ENCODE results near the gene CAPN13. TPM values are rescaled to one million over a fixed set of nuclear protein-coding genes. Genes with fewer than 3 reads are reported as not detected.

Gene CAPN13
- total RNA-seq, 1 experiment from 2014 or later = not detected

- no peak overlapping the region for H3K27ac Mint-ChIP-seq (ENCODE audit: low read depth, unreplicated experiment)
- BruUV-seq (replicated peaks) = no TSS peak
- peaks cover 25% of the 10 kb centered on the region for H3K27me3 Mint-ChIP-seq (ENCODE audit: insufficient read depth, unreplicated experiment)
- TF ChIP-seq CTCF (IDR thresholded peaks at IDR 0.05; ENCODE audit: unreplicated experiment) = no peak
- H3K4me1 Mint-ChIP-seq (ENCODE audit: insufficient read depth, unreplicated experiment) = no peaks in the 10 kb centered on the region
- H3K9me3 Mint-ChIP-seq (ENCODE audit: unreplicated experiment) = no peaks in the 10 kb centered on the region
- ChIA-PET CTCF (interaction anchor here (0.5 to 0.9 kb wide), 3 partner anchors 617 to 914 kb away, joined by 3 read pairs; no protein-coding TSS in a partner anchor), POLR2A (no interaction called here)
- no peak for DNase-seq (ENCODE audit: unreplicated experiment)
- intact Hi-C loops (cut with micrococcal nuclease) = no loop called here
- H3K36me3 Mint-ChIP-seq (ENCODE audit: insufficient read depth, unreplicated experiment) = no peaks in the 10 kb centered on the region
- no peak overlapping the region for H3K4me3 Mint-ChIP-seq (ENCODE audit: unreplicated experiment)
Measured at GRCh38 chr2:30781961-30782533, 25.2 kb downstream of the CAPN13 start.

GRCh38 chr2:30781451-30781850 lies 25.8 kb downstream of the CAPN13 start:
- H3K27ac Mint-ChIP-seq (ENCODE audit: low read depth, unreplicated experiment) = no peak overlapping the region
- no TSS peak for BruUV-seq (replicated peaks)
- H3K27me3 Mint-ChIP-seq (ENCODE audit: insufficient read depth, unreplicated experiment) = peaks cover 19% of the 10 kb centered on the region
- no peak overlapping the region for H3K4me3 Mint-ChIP-seq (ENCODE audit: unreplicated experiment)
- H3K9me3 Mint-ChIP-seq (ENCODE audit: unreplicated experiment) = no peaks in the 10 kb centered on the region
- CTCF ChIA-PET = interaction anchor here (0.6 to 0.9 kb wide), 2 partner anchors 597 to 617 kb away, joined by 3 to 5 read pairs; no protein-coding TSS in a partner anchor
- no peaks in the 10 kb centered on the region for H3K36me3 Mint-ChIP-seq (ENCODE audit: insufficient read depth, unreplicated experiment)
- TF ChIP-seq CTCF (IDR thresholded peaks at IDR 0.05; ENCODE audit: unreplicated experiment) = no peak
- no peaks in the 10 kb centered on the region for H3K4me1 Mint-ChIP-seq (ENCODE audit: insufficient read depth, unreplicated experiment)
- no peak for DNase-seq (ENCODE audit: unreplicated experiment)
- POLR2A ChIA-PET = no interaction called here
- intact Hi-C loops (cut with micrococcal nuclease) = no loop called here

- H3K27ac Mint-ChIP-seq (ENCODE audit: low read depth, unreplicated experiment) = no peak overlapping the region
- TF ChIP-seq CTCF (IDR thresholded peaks at IDR 0.05; ENCODE audit: unreplicated experiment) = no peak
- no peaks in the 10 kb centered on the region for H3K4me1 Mint-ChIP-seq (ENCODE audit: insufficient read depth, unreplicated experiment)
- H3K27me3 Mint-ChIP-seq (ENCODE audit: insufficient read depth, unreplicated experiment) = peaks cover 19% of the 10 kb centered on the region
- intact Hi-C loops (cut with micrococcal nuclease) = no loop called here
- CTCF ChIA-PET = interaction anchor here (0.6 kb wide), 1 partner anchor 598 kb away, joined by 5 read pairs; no protein-coding TSS in a partner anchor
- H3K4me3 Mint-ChIP-seq (ENCODE audit: unreplicated experiment) = no peak overlapping the region
- no TSS peak for BruUV-seq (replicated peaks)
- DNase-seq (ENCODE audit: unreplicated experiment) = no peak
- no peaks in the 10 kb centered on the region for H3K36me3 Mint-ChIP-seq (ENCODE audit: insufficient read depth, unreplicated experiment)
- no peaks in the 10 kb centered on the region for H3K9me3 Mint-ChIP-seq (ENCODE audit: unreplicated experiment)
- POLR2A ChIA-PET = no interaction called here
Measured at GRCh38 chr2:30780776-30781330, 26.4 kb downstream of the CAPN13 start.

GRCh38 chr2:30778611-30779010 lies 28.6 kb downstream of the CAPN13 start:
- POLR2A ChIA-PET = no interaction called here
- no TSS peak for BruUV-seq (replicated peaks)
- Mint-ChIP-seq H3K36me3 (ENCODE audit: insufficient read depth, unreplicated experiment) (no peaks in the 10 kb centered on the region), H3K27ac (ENCODE audit: low read depth, unreplicated experiment) (no peak overlapping the region), H3K9me3 (ENCODE audit: unreplicated experiment) (no peaks in the 10 kb centered on the region), H3K4me3 (ENCODE audit: unreplicated experiment) (no peak overlapping the region), H3K4me1 (ENCODE audit: insufficient read depth, unreplicated experiment) (no peaks in the 10 kb centered on the region), H3K27me3 (ENCODE audit: insufficient read depth, unreplicated experiment) (peaks cover 28% of the 10 kb centered on the region)
- no peak for DNase-seq (ENCODE audit: unreplicated experiment)
- TF ChIP-seq CTCF (IDR thresholded peaks at IDR 0.05; ENCODE audit: unreplicated experiment) = no peak
- intact Hi-C loops (cut with micrococcal nuclease) = no loop called here
- CTCF ChIA-PET = interaction anchor here (0.6 kb wide), 1 partner anchor 165 kb away, joined by 4 read pairs; no protein-coding TSS in a partner anchor
